K562 (cell line): ENCODE results near the gene SNRNP70. TPM values are rescaled to one million over a fixed set of nuclear protein-coding genes. Genes with fewer than 3 reads are reported as not detected.

Experiments
- CBX1 ChIP-seq: sonication (generic); IDR thresholded peaks from 2 replicates; pipeline ENCODE4 v1.6.1; 2016; ENCODE audit warnings: antibody characterized with exemption, low read depth, mild to moderate bottlenecking
- E2F4 ChIP-seq: sonication (generic); formaldehyde crosslinking; IDR thresholded peaks from 2 replicates; pipeline ENCODE4 v1.8.0; 2022; ENCODE audit warnings: mild to moderate bottlenecking, low read depth, missing genetic modification reagents
- E2F6 ChIP-seq, 2 experiments: IDR thresholded peaks; 2 replicates each; pipeline ENCODE4 v1.6.1; 2011; ENCODE audit warnings: borderline replicate concordance in 1 of 2, control low read depth in 1 of 2, low read depth in 1 of 2, low read length in 1 of 2, mild to moderate bottlenecking in 1 of 2, mixed read lengths in 1 of 2, moderate library complexity in 1 of 2; ENCODE audit not compliant: insufficient read depth in 1 of 2, insufficient read length in 1 of 2, poor library complexity in 1 of 2, severe bottlenecking in 1 of 2; ENCODE audit errors: extremely low read depth in 1 of 2
- FOXP1 ChIP-seq: sonication (generic); formaldehyde crosslinking; IDR thresholded peaks from 2 replicates; pipeline ENCODE4 v1.8.0; 2022; ENCODE audit warnings: mild to moderate bottlenecking, missing genetic modification reagents
- GTF2F1 ChIP-seq: IDR thresholded peaks from 2 replicates; pipeline ENCODE4 v1.6.1; 2011; ENCODE audit warnings: low read depth, low read length, improper control_type of control experiment
- GTF3C2 ChIP-seq: IDR thresholded peaks from 3 replicates; pipeline ENCODE4 v1.6.1; 2011; ENCODE audit warnings: borderline replicate concordance, mild to moderate bottlenecking, moderate library complexity; ENCODE audit not compliant: insufficient read length; ENCODE audit errors: extremely low read depth
- MAZ ChIP-seq, 2 experiments: fragments of 450-650 bp in 1 of 2; sonication (generic) in 1 of 2; formaldehyde crosslinking; IDR thresholded peaks in 1 of 2; conservative IDR thresholded peaks in 1 of 2; 2 replicates each; pipeline versions ENCODE4 v1.4.0 to v1.5.0; 2020; ENCODE audit warnings: mild to moderate bottlenecking in 1 of 2, missing genetic modification reagents in 1 of 2
- NKRF ChIP-seq: fragments of 450-650 bp; IDR thresholded peaks from 2 replicates; pipeline ENCODE4 v1.6.1; 2016; ENCODE audit warnings: borderline replicate concordance
- NR2C2 ChIP-seq, 2 experiments: fragments of 200-800 bp in 1 of 2; sonication (Bioruptor generic) in 1 of 2; sonication (generic) in 1 of 2; formaldehyde crosslinking in 1 of 2; IDR thresholded peaks; 2 replicates each; pipeline versions ENCODE4 v1.6.1 to v1.8.0; 2016 to 2022; ENCODE audit warnings: mild to moderate bottlenecking in 1 of 2, missing compliant biosample characterization in 1 of 2, missing genetic modification characterization in 1 of 2, missing genetic modification reagents in 1 of 2
- SMAD1 ChIP-seq: fragments of 150-350 bp; IDR thresholded peaks from 2 replicates; pipeline ENCODE4 v1.6.1; 2014; ENCODE audit warnings: low read length, low read depth; ENCODE audit not compliant: partially characterized antibody
- ZBTB9 ChIP-seq: fragments of 450-650 bp; formaldehyde crosslinking; IDR thresholded peaks from 2 replicates; pipeline ENCODE4 v1.4.0; 2020; ENCODE audit warnings: mild to moderate bottlenecking, moderate library complexity
- ZNF583 ChIP-seq: fragments of 250-450 bp; sonication (Bioruptor Pico); IDR thresholded peaks from 2 replicates; pipeline ENCODE4 v1.4.0; 2020
- ZNF77 ChIP-seq: fragments of 250-450 bp; sonication (Bioruptor Pico); IDR thresholded peaks from 2 replicates; pipeline ENCODE4 v1.5.0; 2020
- polyA plus RNA-seq, 8 experiments: library from polyadenylated mRNA; depleted of rRNA in 4 of 8; stranded (reverse) in 5 of 8; unstranded in 3 of 8; fragments of >200 nt; fragmentation: Nextera tagmentation in 2 of 8; fragmentation: Illumina TruSeq in 1 of 8; extraction: Ambion mirVana in 2 of 8; extraction: Trizol in 1 of 8; gene quantifications; 2 replicates each; pipeline versions ENCODE4 v1.2.1 to v1.2.3, GENCODE V29; 2011 to 2014; ENCODE audit warnings: inconsistent platforms in 1 of 8, missing spikeins in 1 of 8
- total RNA-seq, 7 experiments: library from RNA; depleted of rRNA in 6 of 7; stranded (reverse); fragments of >200 nt in 6 of 7; fragmentation: Illumina TruSeq in 2 of 7; extraction: Trizol in 2 of 7; gene quantifications; 2 replicates each; pipeline versions ENCODE4 v1.2.1 to v1.2.3, GENCODE V29; 2011 to 2021; ENCODE audit warnings: low replicate concordance in 1 of 7

SNRNP70 gene
- total and polyA plus RNA-seq, 9 of the 15 experiments (the other 6 are each of a cell fraction or from before 2014, with no cell fraction given) = 2.8 to 496 (median 136) TPM

GRCh38 chr19:49127674-49128544, 42.7 kb downstream of the SNRNP70 start (continued):
- TF ChIP-seq E2F6 (IDR thresholded peaks at IDR 0.05; ENCODE audit: borderline replicate concordance in 1 of 2, extremely low read depth in 1 of 2, insufficient read depth in 1 of 2, insufficient read length in 1 of 2, low read depth in 1 of 2, low read length in 1 of 2, poor library complexity in 1 of 2, severe bottlenecking in 1 of 2) = peak; percentile 99 to 100
- TF ChIP-seq NR2C2 (CRISPR knock-in tag; IDR thresholded peaks at IDR 0.05) = peak; percentile 69; the same call in 1 of the 2 replicates
- TF ChIP-seq NR2C2 (tag; IDR thresholded peaks at IDR 0.05) = 0 out of 2 replicates have a peak, but pooled peaks have one; percentile 48
- TF ChIP-seq E2F4 = peak; percentile 94
- no peak for TF ChIP-seq ZNF77 (CRISPR knock-in tag)
- TF ChIP-seq FOXP1 (CRISPR knock-in tag) = peak; percentile 97
- peak; percentile 61 for TF ChIP-seq ZBTB9 (CRISPR knock-in tag)
- TF ChIP-seq ZNF583 (CRISPR knock-in tag) = peak; percentile 58; the same call in 1 of the 2 replicates
- TF ChIP-seq NKRF = peak; percentile 97
- peak; percentile 1 for TF ChIP-seq SMAD1
- TF ChIP-seq GTF3C2 = no peak
- TF ChIP-seq GTF2F1 = 0 out of 2 replicates have a peak, but pooled peaks have one; percentile 15
- TF ChIP-seq CBX1 = peak; percentile 90; the same call in 1 of the 2 replicates
- TF ChIP-seq MAZ (CRISPR knock-in tag; conservative IDR thresholded peaks at IDR 0.05 in 1 of 2, IDR thresholded peaks at IDR 0.05 in 1 of 2) = peak; percentile 61 to 84
